Skin of body (tissue), 2 donors: Measurements from ENCODE around the gene SLC25A19. TPM values are rescaled to one million over a fixed set of nuclear protein-coding genes. Genes with fewer than 3 reads are reported as not detected.

ENCODE experiments used
- DNase-seq: peaks from one replicate; lab custom pipeline; 2025; lab: John Stamatoyannopoulos, UW
- total RNA-seq: library from RNA; depleted of rRNA; stranded (reverse); fragments of >200 nt; gene quantifications from one replicate; pipeline ENCODE4 v1.2.3, GENCODE V29; 2014

The SLC25A19 gene
- total RNA-seq, 1 donor from 2014 or later = 4.0 TPM

- no peak for DNase-seq
Observed at GRCh38 chr17:75241502-75241901, 47.7 kb downstream of the SLC25A19 start.

- no peak for DNase-seq
Observed at GRCh38 chr17:75241143-75241430, 48.1 kb downstream of the SLC25A19 start.

GRCh38 chr17:75240394-75241142, 48.7 kb downstream of the SLC25A19 start:
- no peak for DNase-seq

GRCh38 chr17:75239778-75240393, 49.3 kb downstream of the SLC25A19 start:
- no peak for DNase-seq

- no peak for DNase-seq
Observed at GRCh38 chr17:75239214-75239613, 50.0 kb downstream of the SLC25A19 start.

GRCh38 chr17:75238684-75239191, 50.5 kb downstream of the SLC25A19 start:
- no peak for DNase-seq

- DNase-seq = no peak
Observed at GRCh38 chr17:75238020-75238580, 51.1 kb downstream of the SLC25A19 start.

- no peak for DNase-seq
Observed at GRCh38 chr17:75237100-75238014, 51.9 kb downstream of the SLC25A19 start.

GRCh38 chr17:75232786-75233185, 56.4 kb downstream of the SLC25A19 start:
- DNase-seq = no peak

GRCh38 chr17:75231741-75232464, 57.3 kb downstream of the SLC25A19 start:
- no peak for DNase-seq

GRCh38 chr17:75231071-75231470, 58.2 kb downstream of the SLC25A19 start:
- no peak for DNase-seq

- no peak for DNase-seq
Observed at GRCh38 chr17:75228847-75229246, 60.4 kb downstream of the SLC25A19 start.

GRCh38 chr17:75228305-75228704, 60.9 kb downstream of the SLC25A19 start:
- peak; percentile 22 for DNase-seq

- no peak for DNase-seq
Observed at GRCh38 chr17:75227729-75228128, 61.5 kb downstream of the SLC25A19 start.

GRCh38 chr17:75225016-75225415, 64.2 kb downstream of the SLC25A19 start:
- no peak for DNase-seq

Other genes with a start within 250 kb of the SLC25A19 start
- gene ATP5PD, start 242.5 kb downstream of the SLC25A19 start, total RNA-seq = 153 TPM
- 11.6 TPM for gene KCTD2, start 242.2 kb downstream of the SLC25A19 start, total RNA-seq
- gene SLC16A5, start 201.5 kb downstream of the SLC25A19 start, total RNA-seq = 8.7 TPM
- 2.1 TPM for gene ARMC7, start 179.5 kb downstream of the SLC25A19 start, total RNA-seq
- gene NT5C, start 157.7 kb downstream of the SLC25A19 start, total RNA-seq = 27.7 TPM
- 27.9 TPM for gene JPT1, start 134.9 kb downstream of the SLC25A19 start, total RNA-seq
- 103 TPM for gene SUMO2, start 106.5 kb downstream of the SLC25A19 start, total RNA-seq
- 38.7 TPM for gene NUP85, start 83.8 kb downstream of the SLC25A19 start, total RNA-seq
- gene GGA3, start 27.8 kb downstream of the SLC25A19 start, total RNA-seq = 9.9 TPM
- 39.6 TPM for gene MRPS7, start 27.6 kb downstream of the SLC25A19 start, total RNA-seq
- gene MIF4GD, start 18.2 kb downstream of the SLC25A19 start, total RNA-seq = 7.4 TPM
- gene GRB2, start 116.2 kb upstream of the SLC25A19 start, total RNA-seq = 41.7 TPM
- 21.6 TPM for gene TMEM94, start 167.2 kb upstream of the SLC25A19 start, total RNA-seq
- gene CASKIN2, start 226.1 kb upstream of the SLC25A19 start, total RNA-seq = 7.1 TPM
- gene TSEN54, start 227.1 kb upstream of the SLC25A19 start, total RNA-seq = 13.6 TPM
- gene LLGL2, start 236.3 kb upstream of the SLC25A19 start, total RNA-seq = 17.8 TPM